Fibroblast of mammary gland (primary cell): ENCODE data around the gene NKIRAS1.
A peak's percentile ranks its signal among the peaks of the same experiment; 100 is the strongest.

Experiments
- DNase-seq: peaks from one replicate; pipeline ENCODE4 v3.0.0-alpha.2; 2010; ENCODE audit warnings: low read depth
- H3K4me3 ChIP-seq: 2 replicates; pipeline ENCODE4 v1.5.1; 2011; ENCODE audit warnings: low read depth, mild to moderate bottlenecking, low read length, moderate library complexity; ENCODE audit not compliant: control insufficient read depth
- CTCF ChIP-seq: conservative IDR thresholded peaks from 2 replicates; pipeline ENCODE4 v1.5.1; 2011; ENCODE audit warnings: low read depth, low read length, inconsistent platforms; ENCODE audit not compliant: control insufficient read depth, insufficient read depth

NKIRAS1 gene

GRCh38 chr3:23959135-23959900, 42.5 kb upstream of the NKIRAS1 start:
- no peak for TF ChIP-seq CTCF
- H3K4me3 ChIP-seq: no peak overlapping the region
- peak; percentile 94 for DNase-seq

GRCh38 chr3:23956701-23957100, 39.9 kb upstream of the NKIRAS1 start:
- H3K4me3 ChIP-seq: no peak overlapping the region
- TF ChIP-seq CTCF: no peak
- no peak for DNase-seq

- TF ChIP-seq CTCF: no peak
- DNase-seq: no peak
- H3K4me3 ChIP-seq: no peak overlapping the region
These were observed 37.4 kb upstream of the NKIRAS1 start for GRCh38 chr3:23954144-23954543.

- TF ChIP-seq CTCF: no peak
- DNase-seq: peak; percentile 13
- H3K4me3 ChIP-seq: no peak overlapping the region
These were observed 36.7 kb upstream of the NKIRAS1 start for GRCh38 chr3:23953523-23953922.

GRCh38 chr3:23952646-23953045, 35.9 kb upstream of the NKIRAS1 start:
- no peak for TF ChIP-seq CTCF
- peak; percentile 33 for DNase-seq
- H3K4me3 ChIP-seq: no peak overlapping the region

GRCh38 chr3:23950293-23950692, 33.5 kb upstream of the NKIRAS1 start:
- no peak for TF ChIP-seq CTCF
- no peak overlapping the region for H3K4me3 ChIP-seq

More at GRCh38 chr3:23950293-23950692, 33.5 kb upstream of the NKIRAS1 start:
- DNase-seq: no peak
